GOT3 (cell line): Measurements from ENCODE around the gene PTK6.
"Not testable (repeated sequence)": the region's sequence is repeated elsewhere in the genome, so short reads cannot be mapped to it uniquely, and the experiment has no call there.

Experiments
- DNase-seq: peaks from one replicate; lab custom pipeline; 2025; ENCODE audit warnings: mixed read lengths; lab: John Stamatoyannopoulos, UW

PTK6 gene

GRCh38 chr20:63536997-63537524 is at the start of gene PTK6:
Gene PTK6, minus strand, starts transcription at chr20:63537376. Its CDS starts 62 bp downstream, at chr20:63537314.
- DNase-seq: no peak

DNA sequence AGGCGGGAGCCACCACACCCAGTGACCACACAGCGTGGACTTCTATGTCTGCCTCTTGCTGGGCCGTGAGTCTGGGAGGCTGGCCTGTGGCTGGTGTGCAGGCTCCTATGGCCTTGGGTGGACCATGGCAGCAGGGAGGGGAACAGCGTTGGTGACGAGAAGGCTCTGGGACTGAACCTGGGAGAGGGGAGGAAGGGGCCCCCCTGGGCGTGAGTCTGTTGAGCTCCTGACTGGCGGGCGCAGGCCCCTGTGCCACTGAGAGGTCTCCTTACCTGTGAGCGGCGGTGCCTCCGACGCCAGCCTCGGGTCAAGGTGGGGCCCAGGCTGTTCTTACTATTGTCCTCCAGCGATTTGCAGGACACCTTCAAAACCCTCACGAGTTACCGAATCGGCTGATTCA is 49.6 kb upstream of the PTK6 start:
- no peak for DNase-seq

- DNase-seq: no peak
Measured at GRCh38 chr20:63585616-63586565, 48.7 kb upstream of the PTK6 start.

- DNase-seq: no peak
Measured at GRCh38 chr20:63582382-63583063, 45.3 kb upstream of the PTK6 start.

GRCh38 chr20:63580796-63581461 is 43.8 kb upstream of the PTK6 start:
- no peak for DNase-seq

GRCh38 chr20:63579017-63579694 is 42.0 kb upstream of the PTK6 start:
- DNase-seq: no peak

DNA sequence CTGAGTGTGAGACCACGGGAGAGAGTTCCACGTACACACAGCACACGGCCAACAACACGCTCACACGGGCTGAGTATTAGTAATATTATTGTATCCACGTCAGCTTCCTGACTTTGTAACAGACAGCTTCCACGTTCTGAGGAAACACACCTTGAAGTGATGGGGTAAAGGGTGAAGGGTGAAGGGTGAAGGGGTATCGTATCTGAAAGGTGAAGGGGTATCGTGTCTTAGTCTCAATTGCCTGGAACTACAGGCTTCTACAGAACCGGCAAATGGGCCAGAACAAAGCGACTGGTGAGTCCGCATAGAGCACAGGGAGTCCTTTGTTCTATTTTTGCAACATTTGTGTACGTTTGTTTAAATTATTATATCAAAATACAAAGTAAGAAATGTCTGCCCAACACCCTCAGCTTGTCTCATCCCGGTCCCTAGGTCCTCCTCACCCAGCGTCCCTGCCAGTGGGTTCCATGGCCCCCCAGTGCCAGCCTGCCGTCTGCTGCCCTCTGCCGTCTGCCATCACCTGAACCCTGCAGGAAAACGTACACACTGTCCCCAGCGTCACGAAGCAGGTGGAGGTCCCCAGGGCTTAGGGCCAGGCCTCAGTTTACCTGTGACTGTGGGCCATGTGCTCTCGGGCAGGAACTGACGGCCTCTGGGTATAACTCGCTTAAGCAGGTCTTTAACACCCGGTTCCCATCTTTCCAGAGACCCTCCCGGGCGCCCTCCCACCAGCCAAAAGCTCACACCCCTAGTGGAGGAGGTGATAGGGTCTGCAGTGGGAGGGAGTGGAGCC is 41.2 kb upstream of the PTK6 start:
- no peak for DNase-seq

- no peak for DNase-seq
Measured at GRCh38 chr20:63577317-63577894, 40.2 kb upstream of the PTK6 start.

GRCh38 chr20:63576311-63576710 is 39.1 kb upstream of the PTK6 start:
- no peak for DNase-seq

DNA sequence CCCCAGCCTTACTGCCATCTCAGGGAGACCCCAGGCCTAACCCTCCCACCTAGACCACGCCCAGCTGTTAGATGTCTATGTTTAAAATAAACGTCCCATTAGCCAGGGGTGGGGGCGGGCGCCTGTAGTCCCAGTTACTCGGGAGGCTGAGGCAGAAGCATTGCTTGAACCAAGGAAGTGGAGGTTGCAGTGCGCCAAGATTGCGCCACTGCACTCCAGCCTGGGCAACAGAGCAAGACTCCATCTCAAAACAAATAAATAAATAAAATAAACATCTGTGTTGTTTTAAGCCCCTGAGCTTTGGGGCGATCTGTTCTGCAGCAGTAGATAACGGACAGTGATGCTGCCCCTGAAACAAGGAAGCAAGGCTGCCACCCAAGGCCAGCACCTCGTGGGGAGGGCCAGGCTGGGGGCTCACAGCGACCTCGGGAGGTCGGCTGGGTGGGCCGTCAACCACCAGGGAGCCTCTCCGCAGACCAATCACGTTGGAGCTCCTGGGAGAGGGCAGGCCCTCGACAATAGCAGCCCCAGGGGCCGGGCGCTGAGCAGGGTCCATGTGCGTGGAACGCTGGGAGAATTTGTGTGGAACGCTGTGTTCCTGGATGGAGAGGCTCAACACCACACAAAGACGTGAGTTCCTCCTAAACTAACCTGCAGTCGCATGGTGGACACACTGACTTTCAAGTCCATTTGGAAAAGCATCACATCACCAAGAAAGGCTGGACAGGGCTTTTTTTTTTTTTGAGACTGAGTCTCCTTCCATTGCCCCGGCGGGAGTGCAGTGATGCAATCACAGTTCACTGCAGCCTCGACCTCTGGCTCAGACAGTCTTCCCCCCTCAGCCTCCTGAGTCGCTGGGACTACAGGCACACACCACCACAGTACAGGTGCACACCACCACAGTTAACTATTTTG is 37.9 kb upstream of the PTK6 start:
- DNase-seq: no peak

GRCh38 chr20:63574156-63574828 is 37.1 kb upstream of the PTK6 start, which contains the start of gene HELZ2:
Gene HELZ2, minus strand, starts transcription at chr20:63574239. Its CDS starts 1,854 bp downstream, at chr20:63572385.
- DNase-seq: peak; percentile 23

DNA sequence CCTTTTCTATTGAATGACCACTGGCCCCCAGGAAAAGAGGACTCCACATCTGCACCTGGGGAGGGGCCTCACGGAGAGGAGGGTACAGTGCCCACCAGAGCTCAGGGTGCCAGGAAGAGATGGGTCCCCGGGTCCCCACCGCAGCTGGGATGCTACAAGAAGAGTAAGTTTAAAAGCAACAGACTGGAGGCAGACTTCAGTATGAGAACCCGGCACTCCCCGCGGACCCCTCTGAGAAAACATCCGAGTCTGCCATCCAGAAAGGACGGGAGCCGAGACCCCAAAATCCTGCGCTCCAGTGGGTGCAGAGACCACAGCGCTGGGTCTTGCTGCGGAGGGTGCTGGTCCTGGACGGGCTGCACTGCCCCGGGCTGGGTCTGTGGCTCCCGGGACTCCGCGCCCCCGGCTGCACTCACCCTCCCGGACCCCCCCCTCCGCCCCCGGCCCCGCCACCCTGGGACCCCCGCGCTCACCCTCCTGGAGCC is 36.5 kb upstream of the PTK6 start:
- no peak for DNase-seq

DNA sequence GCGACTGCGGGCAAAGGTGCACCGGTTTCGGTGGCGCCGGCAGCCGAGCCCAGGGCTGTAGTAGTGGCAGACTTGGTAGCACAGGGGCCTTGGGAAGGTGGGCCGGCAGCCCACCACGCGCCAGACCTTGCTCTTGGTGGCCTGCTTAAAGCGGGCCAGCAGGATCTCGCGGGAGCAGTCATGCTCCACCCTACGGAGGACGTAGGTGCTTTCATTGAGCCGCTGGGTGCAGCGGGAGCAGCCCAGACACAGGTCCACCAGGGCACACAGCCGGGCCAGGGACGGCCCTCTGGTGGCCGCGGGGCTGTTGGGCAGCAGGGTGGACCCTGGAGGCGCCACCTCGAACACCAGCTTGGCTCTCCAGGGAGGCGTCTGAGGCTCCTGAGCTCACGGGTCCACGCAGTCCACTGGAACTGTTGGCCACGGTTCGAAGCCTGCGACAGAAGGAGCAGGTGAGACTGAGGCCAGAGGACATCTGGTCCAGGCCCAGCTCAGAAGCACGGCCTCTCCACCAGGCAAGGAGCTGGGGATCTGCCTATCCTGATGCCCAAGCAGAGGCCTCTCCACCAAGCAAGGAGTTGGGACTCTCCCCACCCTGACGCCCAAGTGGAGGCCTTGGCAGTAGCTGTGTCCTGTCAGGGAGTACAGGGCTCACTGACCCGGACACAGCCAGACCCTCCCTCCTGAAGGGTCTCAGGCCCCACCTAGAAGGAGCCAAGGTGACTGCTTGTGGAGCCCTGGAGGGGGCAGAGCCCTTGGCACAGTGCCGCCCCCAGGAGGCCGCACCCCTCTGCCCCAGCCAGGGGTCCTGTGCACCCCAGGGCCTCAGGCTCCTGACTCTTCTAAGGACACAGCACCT is 35.8 kb upstream of the PTK6 start:
- DNase-seq: no peak

DNA sequence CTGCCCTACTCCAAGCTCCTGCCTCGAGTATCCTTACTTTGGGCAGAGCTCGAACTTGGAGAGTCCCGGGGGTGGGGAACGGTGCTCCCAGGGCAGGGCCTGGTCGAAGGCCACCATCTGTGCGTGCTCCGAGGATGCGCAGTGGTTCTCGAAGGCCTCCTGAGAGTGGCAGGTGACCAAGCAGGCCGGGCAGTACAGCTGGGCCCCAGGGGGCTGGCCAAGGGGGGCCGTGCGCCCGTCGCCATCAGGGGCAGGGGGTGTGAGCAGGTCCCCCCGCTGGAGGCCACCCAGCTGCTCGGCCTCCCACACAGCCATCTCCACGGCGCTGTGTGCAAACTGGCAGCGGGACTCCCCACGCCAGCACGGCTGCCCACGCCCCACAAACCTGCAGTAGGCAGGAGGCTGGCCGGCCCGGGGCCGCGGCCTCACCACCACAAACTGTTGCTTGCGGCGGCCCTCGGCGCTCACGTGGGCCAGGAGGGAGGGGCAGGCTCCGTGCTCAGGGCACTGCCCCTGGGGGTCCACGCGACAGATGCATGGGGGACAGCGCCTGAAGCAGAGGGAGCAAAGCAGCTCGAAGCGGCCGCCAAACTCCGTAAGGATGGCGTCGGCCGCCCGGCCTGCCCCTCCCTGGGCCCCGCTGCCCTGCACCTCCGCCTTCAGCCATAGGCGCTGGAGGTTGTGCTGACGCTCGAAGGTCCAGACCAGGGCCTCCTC is 35.1 kb upstream of the PTK6 start:
- no peak for DNase-seq

DNA sequence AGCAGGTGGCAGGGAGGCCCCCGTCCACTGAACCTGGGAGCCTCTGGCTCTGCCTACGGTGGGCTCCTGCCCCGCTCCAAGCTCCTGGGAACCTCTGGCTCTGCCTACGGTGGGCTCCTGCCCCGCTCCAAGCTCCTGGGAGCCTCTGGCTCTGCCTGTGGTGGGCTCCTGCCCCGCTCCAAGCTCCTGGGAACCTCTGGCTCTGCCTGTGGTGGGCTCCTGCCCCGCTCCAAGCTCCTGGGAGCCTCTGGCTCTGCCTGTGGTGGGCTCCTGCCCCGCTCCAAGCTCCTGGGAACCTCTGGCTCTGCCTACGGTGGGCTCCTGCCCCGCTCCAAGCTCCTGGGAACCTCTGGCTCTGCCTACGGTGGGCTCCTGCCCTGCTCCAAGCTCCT is 33.9 kb upstream of the PTK6 start:
- DNase-seq: not testable (repeated sequence)

DNA sequence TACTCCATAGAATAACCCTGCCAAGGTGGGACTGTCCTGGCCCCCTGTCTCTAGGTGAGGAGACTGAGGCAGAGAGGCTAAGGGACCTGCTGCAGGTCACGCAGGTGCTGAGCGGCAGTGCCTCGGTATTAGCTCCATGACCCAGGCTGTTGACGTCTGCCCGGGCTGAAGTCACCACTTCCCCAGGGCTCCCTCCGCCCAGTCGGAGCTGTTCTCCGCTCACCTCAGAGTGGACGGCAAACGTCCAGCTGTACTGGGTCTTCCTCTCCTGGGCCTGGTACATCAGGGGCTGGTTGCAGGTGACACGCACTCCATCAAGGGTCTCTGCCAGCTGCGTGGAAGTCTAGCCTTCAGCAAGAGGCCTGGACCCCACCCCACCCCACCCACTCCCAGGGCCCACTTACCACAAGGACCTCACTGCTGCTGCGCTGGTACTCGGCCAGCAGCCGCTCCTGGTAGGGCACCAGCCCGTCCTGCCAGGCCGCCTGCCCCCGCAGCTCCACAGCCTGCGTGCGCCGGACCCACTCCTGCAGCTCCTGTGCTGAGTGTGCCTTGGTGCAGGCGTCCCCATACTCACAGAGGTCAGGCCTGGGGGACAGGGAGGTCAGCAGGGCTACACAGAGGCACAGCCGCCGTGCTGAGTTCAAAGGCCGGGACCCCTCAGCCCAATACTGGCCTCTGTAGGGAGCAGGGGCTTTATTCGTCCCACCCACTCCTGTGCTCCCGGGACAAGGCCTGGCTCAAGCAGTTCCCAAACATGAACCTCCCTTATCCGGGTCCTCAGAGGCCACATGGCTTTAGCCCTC is 33.3 kb upstream of the PTK6 start:
- no peak for DNase-seq
